ENCODE results near the gene CRADD. TPM values are rescaled to one million over a fixed set of nuclear protein-coding genes. Genes with fewer than 3 reads are reported as not detected.

Gene CRADD
- total and polyA plus RNA-seq, 10 of the 15 experiments (the other 5 are each of a cell fraction or from before 2014, with no cell fraction given): 7.6 to 15.5 (median 11.7) TPM

DNA sequence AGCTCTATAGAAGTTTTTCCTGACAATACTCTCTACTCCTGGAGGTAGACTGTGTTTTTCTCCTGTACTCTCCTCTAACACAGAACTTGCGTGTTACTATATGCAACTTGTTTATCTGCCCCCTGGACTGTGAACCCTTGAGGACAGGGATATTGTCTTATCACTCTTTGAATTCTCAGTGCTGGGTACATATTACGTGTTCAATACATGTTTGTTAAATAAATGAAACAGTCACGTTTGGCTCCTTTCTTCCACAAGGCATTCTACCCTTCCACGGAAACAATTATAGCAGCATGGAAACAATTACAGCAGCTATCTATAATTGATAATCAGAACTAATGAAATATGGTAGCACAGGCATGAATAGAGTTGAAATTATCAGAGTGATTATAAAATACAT lies 50.7 kb downstream of the CRADD start:
- FAIRE-seq: no peak
- 64% methylated on average over 4 of the region's 4 CpGs for WGBS (ENCODE audit: insufficient coverage, insufficient replicate concordance, low lambda C conversion rate, missing lambda C conversion rate)
- H3K27me3 ChIP-seq (replicated peaks in 1 of 2; ENCODE audit: control insufficient read depth in 2 of 2, insufficient read depth in 2 of 2, low read length in 1 of 2): no peaks in the 10 kb centered on the region
- H4K20me1 ChIP-seq (ENCODE audit: control insufficient read depth, insufficient read depth): no peaks in the 10 kb centered on the region
- in situ Hi-C loops (cut with MboI): no loop called here
- H3K79me2 ChIP-seq (ENCODE audit: control insufficient read depth, insufficient read depth, low read length): no peaks in the 10 kb centered on the region
- intact Hi-C loops (cut with micrococcal nuclease; ENCODE audit: unreplicated experiment): no loop called here
- no peaks in the 10 kb centered on the region for H3K36me3 ChIP-seq (ENCODE audit: control insufficient read depth in 2 of 2, insufficient read depth in 2 of 2, low read length in 1 of 2)
- no peak overlapping the region for H3K4me2 ChIP-seq (ENCODE audit: control insufficient read depth, insufficient read depth)
- ATAC-seq: no peak
- RAD21 ChIA-PET (ENCODE audit: unreplicated experiment): no interaction called here
- peaks cover 3% of the 10 kb centered on the region for H3K4me1 ChIP-seq (ENCODE audit: control insufficient read depth, insufficient read depth, low read length)
- H3K27ac ChIP-seq (ENCODE audit: control insufficient read depth, insufficient read depth): no peak overlapping the region
- H3K4me3 ChIP-seq: no peak overlapping the region
- DNase-seq (ENCODE audit: low read depth, low spot score): no peak
- POLR2A ChIA-PET: no interaction called here
- no TSS peak for BruUV-seq (replicated peaks)
- CTCF ChIA-PET: no interaction called here
- no peak overlapping the region for H3K9ac ChIP-seq (ENCODE audit: control insufficient read depth, insufficient read depth, low read length)
- no peak overlapping the region for H2AFZ ChIP-seq (ENCODE audit: control insufficient read depth, low read depth, low read length)
- TF ChIP-seq CBX3 (IDR thresholded peaks at IDR 0.05; ENCODE audit: borderline replicate concordance, low read depth) (no peak), ATF7 (IDR thresholded peaks at IDR 0.05; ENCODE audit: low read depth) (no peak), GATAD2B (conservative IDR thresholded peaks at IDR 0.05; ENCODE audit: low read depth) (no peak), SMAD5 (IDR thresholded peaks at IDR 0.05; ENCODE audit: low read depth) (no peak)
- H3K9me3 ChIP-seq (replicated peaks; ENCODE audit: control insufficient read depth, insufficient read depth, low read length): no peaks in the 10 kb centered on the region; the same call in 2 of the 3 replicates
- SMC1A ChIA-PET (ENCODE audit: uncharacterized antibody, unreplicated experiment): interaction anchor here (1.3 kb wide), 1 partner anchor 12 kb away, joined by 4 read pairs; no protein-coding TSS in a partner anchor

DNA sequence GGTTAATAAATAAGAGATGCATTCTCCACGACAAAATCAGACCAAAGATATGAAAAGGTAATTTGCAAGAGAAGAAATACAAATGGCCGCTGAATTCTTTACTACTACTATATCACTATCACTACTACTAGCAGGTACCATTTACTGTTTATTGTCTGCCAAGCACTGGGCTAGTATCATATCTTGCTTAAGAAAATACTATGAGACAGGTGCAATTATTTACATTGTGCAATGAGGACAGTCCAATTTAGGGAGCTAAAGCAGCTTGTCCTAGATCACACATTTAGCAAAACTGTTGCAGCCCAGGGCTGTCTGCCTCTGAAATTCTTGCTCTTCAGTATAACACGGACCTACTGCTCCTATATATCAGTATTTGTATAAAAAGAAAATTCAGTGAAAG lies 52.8 kb downstream of the CRADD start:
- DNase-seq (ENCODE audit: low read depth, low spot score) (no peak), ATAC-seq (no peak), FAIRE-seq (no peak)
- Histone ChIP-seq H3K4me1 (ENCODE audit: control insufficient read depth, insufficient read depth, low read length) (peaks cover 3% of the 10 kb centered on the region), H3K4me3 (no peak overlapping the region), H3K36me3 (ENCODE audit: control insufficient read depth in 2 of 2, insufficient read depth in 2 of 2, low read length in 1 of 2) (no peaks in the 10 kb centered on the region), H3K9ac (ENCODE audit: control insufficient read depth, insufficient read depth, low read length) (no peak overlapping the region), H3K9me3 (replicated peaks; ENCODE audit: control insufficient read depth, insufficient read depth, low read length) (no peaks in the 10 kb centered on the region), H4K20me1 (ENCODE audit: control insufficient read depth, insufficient read depth) (no peaks in the 10 kb centered on the region), H3K27me3 (replicated peaks in 1 of 2; ENCODE audit: control insufficient read depth in 2 of 2, insufficient read depth in 2 of 2, low read length in 1 of 2) (no peaks in the 10 kb centered on the region), H2AFZ (ENCODE audit: control insufficient read depth, low read depth, low read length) (no peak overlapping the region), H3K4me2 (ENCODE audit: control insufficient read depth, insufficient read depth) (no peak overlapping the region), H3K27ac (ENCODE audit: control insufficient read depth, insufficient read depth) (no peak overlapping the region), H3K79me2 (ENCODE audit: control insufficient read depth, insufficient read depth, low read length) (no peaks in the 10 kb centered on the region)
- no TSS peak for BruUV-seq (replicated peaks)
- ChIA-PET SMC1A (ENCODE audit: uncharacterized antibody, unreplicated experiment) (interaction anchor here (1.0 kb wide), 1 partner anchor 12 kb away, joined by 4 read pairs; no protein-coding TSS in a partner anchor), CTCF (interaction anchor here (1.2 to 1.3 kb wide), 2 partner anchors 161 to 372 kb away, joined by 4 read pairs; no protein-coding TSS in a partner anchor), POLR2A (no interaction called here), RAD21 (ENCODE audit: unreplicated experiment) (no interaction called here)
- in situ Hi-C loops (cut with MboI): no loop called here
- intact Hi-C loops (cut with micrococcal nuclease; ENCODE audit: unreplicated experiment): no loop called here
- 74% methylated on average over 3 of the region's 3 CpGs for WGBS (ENCODE audit: insufficient coverage, insufficient replicate concordance, low lambda C conversion rate, missing lambda C conversion rate)
- TF ChIP-seq PKNOX1 (IDR thresholded peaks at IDR 0.05) (no peak), PAX5 (IDR thresholded peaks at IDR 0.05; ENCODE audit: borderline replicate concordance, low read depth, low read length) (no peak), BCL11A (IDR thresholded peaks at IDR 0.05; ENCODE audit: low read depth, low read length) (no peak), BACH1 (IDR thresholded peaks at IDR 0.05; ENCODE audit: borderline replicate concordance) (no peak), CBX3 (IDR thresholded peaks at IDR 0.05; ENCODE audit: borderline replicate concordance, low read depth) (no peak), MEF2B (IDR thresholded peaks at IDR 0.05; ENCODE audit: partially characterized antibody, poor library complexity, severe bottlenecking) (no peak), HDAC6 (IDR thresholded peaks at IDR 0.05; ENCODE audit: unreplicated experiment) (no peak), DPF2 (IDR thresholded peaks at IDR 0.05) (no peak), ATF3 (IDR thresholded peaks at IDR 0.05; ENCODE audit: borderline replicate concordance, extremely low read depth, low read depth, low read length) (no peak)
- TF ChIP-seq, protein P1, sequence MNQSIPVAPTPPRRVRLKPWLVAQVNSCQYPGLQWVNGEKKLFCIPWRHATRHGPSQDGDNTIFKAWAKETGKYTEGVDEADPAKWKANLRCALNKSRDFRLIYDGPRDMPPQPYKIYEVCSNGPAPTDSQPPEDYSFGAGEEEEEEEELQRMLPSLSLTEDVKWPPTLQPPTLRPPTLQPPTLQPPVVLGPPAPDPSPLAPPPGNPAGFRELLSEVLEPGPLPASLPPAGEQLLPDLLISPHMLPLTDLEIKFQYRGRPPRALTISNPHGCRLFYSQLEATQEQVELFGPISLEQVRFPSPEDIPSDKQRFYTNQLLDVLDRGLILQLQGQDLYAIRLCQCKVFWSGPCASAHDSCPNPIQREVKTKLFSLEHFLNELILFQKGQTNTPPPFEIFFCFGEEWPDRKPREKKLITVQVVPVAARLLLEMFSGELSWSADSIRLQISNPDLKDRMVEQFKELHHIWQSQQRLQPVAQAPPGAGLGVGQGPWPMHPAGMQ (IDR thresholded peaks at IDR 0.05; ENCODE audit: borderline replicate concordance): no peak
- TF ChIP-seq, protein P2, sequence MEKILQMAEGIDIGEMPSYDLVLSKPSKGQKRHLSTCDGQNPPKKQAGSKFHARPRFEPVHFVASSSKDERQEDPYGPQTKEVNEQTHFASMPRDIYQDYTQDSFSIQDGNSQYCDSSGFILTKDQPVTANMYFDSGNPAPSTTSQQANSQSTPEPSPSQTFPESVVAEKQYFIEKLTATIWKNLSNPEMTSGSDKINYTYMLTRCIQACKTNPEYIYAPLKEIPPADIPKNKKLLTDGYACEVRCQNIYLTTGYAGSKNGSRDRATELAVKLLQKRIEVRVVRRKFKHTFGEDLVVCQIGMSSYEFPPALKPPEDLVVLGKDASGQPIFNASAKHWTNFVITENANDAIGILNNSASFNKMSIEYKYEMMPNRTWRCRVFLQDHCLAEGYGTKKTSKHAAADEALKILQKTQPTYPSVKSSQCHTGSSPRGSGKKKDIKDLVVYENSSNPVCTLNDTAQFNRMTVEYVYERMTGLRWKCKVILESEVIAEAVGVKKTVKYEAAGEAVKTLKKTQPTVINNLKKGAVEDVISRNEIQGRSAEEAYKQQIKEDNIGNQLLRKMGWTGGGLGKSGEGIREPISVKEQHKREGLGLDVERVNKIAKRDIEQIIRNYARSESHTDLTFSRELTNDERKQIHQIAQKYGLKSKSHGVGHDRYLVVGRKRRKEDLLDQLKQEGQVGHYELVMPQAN (conservative IDR thresholded peaks at IDR 0.05): no peak

Data from GM12878 (cell line).